Large intestine (tissue), 12 donors: ENCODE results near the gene SPANXN4. TPM values are rescaled to one million over a fixed set of nuclear protein-coding genes. Genes with fewer than 3 reads are reported as not detected.

Source experiments
- DNase-seq, 2 donors: peaks; one replicate each; pipeline versions ENCODE4 v3.0.0 to v3.0.0-alpha.2; 2013
- H3K27ac ChIP-seq: one replicate; pipeline ENCODE4 v1.5.1; 2013; ENCODE audit warnings: low read length
- H3K27me3 ChIP-seq: 2 replicates; pipeline ENCODE4 v1.6.1; 2013; ENCODE audit warnings: low read length; ENCODE audit not compliant: control insufficient read depth, insufficient read depth
- H3K36me3 ChIP-seq: 2 replicates; pipeline ENCODE4 v1.6.1; 2013; ENCODE audit warnings: low read length; ENCODE audit not compliant: control insufficient read depth, insufficient read depth
- H3K4me1 ChIP-seq: one replicate; pipeline ENCODE4 v1.6.1; 2013; ENCODE audit warnings: low read length; ENCODE audit not compliant: control insufficient read depth, insufficient read depth
- H3K4me3 ChIP-seq: one replicate; pipeline ENCODE4 v1.5.1; 2013; ENCODE audit warnings: low read length
- H3K9me3 ChIP-seq: one replicate; pipeline ENCODE4 v1.6.1; 2013; ENCODE audit warnings: mild to moderate bottlenecking, low read depth, low read length, moderate library complexity; ENCODE audit not compliant: control insufficient read depth
- WGBS: methylation state at CpG from one replicate; pipeline ENCODE4 v1.1.5; 2013; ENCODE audit warnings: low lambda C conversion rate; ENCODE audit not compliant: insufficient coverage; 5-methylcytosine and 5-hydroxymethylcytosine counted together
- long read RNA-seq, 11 donors: transcript quantifications; one replicate each; lab custom pipeline, GENCODE V29; 2026
- polyA plus RNA-seq: library from polyadenylated mRNA; unstranded; fragments of 120-200 nt; gene quantifications from one replicate; pipeline ENCODE4 v1.2.1, GENCODE V29; 2013

Gene SPANXN4
- polyA plus RNA-seq, result not detected
- long read RNA-seq, donor 1, result 0 reads
- long read RNA-seq, donor 2, result 0 reads
- long read RNA-seq, donor 3, result 0 reads
- long read RNA-seq, donor 4, result 0 reads
- long read RNA-seq, donor 5, result 0 reads
- long read RNA-seq, donor 6, result 0 reads
- long read RNA-seq, donor 7, result 0 reads
- long read RNA-seq, donor 8, result 0 reads
- long read RNA-seq, donor 9, result 0 reads
- long read RNA-seq, donor 10, result 0 reads
- long read RNA-seq, donor 11, result 0 reads

- no peak within 1 kb of the TSS for H3K4me3 ChIP-seq
- no peaks in the 10 kb centered on the region for H3K27me3 ChIP-seq
- H3K4me1 ChIP-seq, result no peaks in the 10 kb centered on the region
- H3K36me3 ChIP-seq, result no peaks in the 10 kb centered on the region
- DNase-seq, result no peak
- no peak within 1 kb of the TSS for H3K27ac ChIP-seq
- WGBS, result no CpG with 5 or more reads among the region's 2 CpGs
- no peaks in the 10 kb centered on the region for H3K9me3 ChIP-seq
These were observed at the start of gene SPANXN4 for GRCh38 chrX:143025628-143026027. Gene SPANXN4, plus strand, starts transcription at chrX:143025928. Its CDS starts 87 bp downstream, at chrX:143026015.

GRCh38 chrX:142977128-142977914 is 48.4 kb upstream of the SPANXN4 start:
- Histone ChIP-seq H3K4me3 (no peak overlapping the region), H3K4me1 (no peaks in the 10 kb centered on the region), H3K9me3 (no peaks in the 10 kb centered on the region), H3K27ac (no peak overlapping the region), H3K36me3 (no peaks in the 10 kb centered on the region), H3K27me3 (no peaks in the 10 kb centered on the region)
- no CpG with 5 or more reads among the region's 6 CpGs for WGBS
- DNase-seq, result no peak

- Histone ChIP-seq H3K9me3 (no peaks in the 10 kb centered on the region), H3K27me3 (no peaks in the 10 kb centered on the region), H3K36me3 (no peaks in the 10 kb centered on the region), H3K4me1 (no peaks in the 10 kb centered on the region), H3K4me3 (no peak overlapping the region), H3K27ac (no peak overlapping the region)
- 57% methylated on average over 2 of the region's 4 CpGs for WGBS
- no peak for DNase-seq
These were observed 47.5 kb upstream of the SPANXN4 start for GRCh38 chrX:142978130-142978684.

GRCh38 chrX:142982679-142983078 is 43.0 kb upstream of the SPANXN4 start:
- no peak overlapping the region for H3K27ac ChIP-seq
- H3K4me1 ChIP-seq, result no peaks in the 10 kb centered on the region
- no peaks in the 10 kb centered on the region for H3K27me3 ChIP-seq
- no peaks in the 10 kb centered on the region for H3K36me3 ChIP-seq
- DNase-seq, result no peak
- WGBS, result 40% methylated on average over 1 of the region's 2 CpGs
- H3K9me3 ChIP-seq, result no peaks in the 10 kb centered on the region
- H3K4me3 ChIP-seq, result no peak overlapping the region

GRCh38 chrX:142994988-142995387 is 30.7 kb upstream of the SPANXN4 start:
- no CpG with 5 or more reads among the region's 2 CpGs for WGBS
- H3K4me1 ChIP-seq, result no peaks in the 10 kb centered on the region
- no peak overlapping the region for H3K27ac ChIP-seq
- no peaks in the 10 kb centered on the region for H3K36me3 ChIP-seq
- H3K4me3 ChIP-seq, result no peak overlapping the region
- DNase-seq, result peak; percentile 16 to 39
- H3K27me3 ChIP-seq, result no peaks in the 10 kb centered on the region
- no peaks in the 10 kb centered on the region for H3K9me3 ChIP-seq

- no peak overlapping the region for H3K4me3 ChIP-seq
- no peaks in the 10 kb centered on the region for H3K9me3 ChIP-seq
- no CpG with 5 or more reads among the region's 8 CpGs for WGBS
- no peaks in the 10 kb centered on the region for H3K36me3 ChIP-seq
- no peaks in the 10 kb centered on the region for H3K4me1 ChIP-seq
- no peak for DNase-seq
- H3K27ac ChIP-seq, result no peak overlapping the region
- no peaks in the 10 kb centered on the region for H3K27me3 ChIP-seq
These were observed 27.1 kb upstream of the SPANXN4 start for GRCh38 chrX:142998447-142999198.

GRCh38 chrX:142999199-142999701 is 26.5 kb upstream of the SPANXN4 start:
- DNase-seq, result peak in 1 of 2 donors; percentile 2
- no peaks in the 10 kb centered on the region for H3K4me1 ChIP-seq
- no CpG with 5 or more reads among the region's 6 CpGs for WGBS
- H3K27ac ChIP-seq, result no peak overlapping the region
- no peaks in the 10 kb centered on the region for H3K36me3 ChIP-seq
- no peaks in the 10 kb centered on the region for H3K9me3 ChIP-seq
- H3K27me3 ChIP-seq, result no peaks in the 10 kb centered on the region
- no peak overlapping the region for H3K4me3 ChIP-seq

GRCh38 chrX:143002206-143002605 is 23.5 kb upstream of the SPANXN4 start:
- 100% methylated on average over 1 of the region's 2 CpGs for WGBS
- H3K27ac ChIP-seq, result no peak overlapping the region
- no peaks in the 10 kb centered on the region for H3K36me3 ChIP-seq
- no peaks in the 10 kb centered on the region for H3K27me3 ChIP-seq
- H3K4me1 ChIP-seq, result no peaks in the 10 kb centered on the region
- no peak for DNase-seq
- no peaks in the 10 kb centered on the region for H3K9me3 ChIP-seq
- no peak overlapping the region for H3K4me3 ChIP-seq

GRCh38 chrX:143017272-143017671 is 8.5 kb upstream of the SPANXN4 start:
- WGBS, result no CpG with 5 or more reads among the region's 2 CpGs
- Histone ChIP-seq H3K27me3 (no peaks in the 10 kb centered on the region), H3K36me3 (no peaks in the 10 kb centered on the region), H3K27ac (no peak overlapping the region), H3K4me1 (no peaks in the 10 kb centered on the region), H3K9me3 (no peaks in the 10 kb centered on the region), H3K4me3 (no peak overlapping the region)
- DNase-seq, result no peak

GRCh38 chrX:143027275-143027674 is 1.5 kb downstream of the SPANXN4 start:
- no peak overlapping the region for H3K4me3 ChIP-seq
- WGBS, result 50% methylated on average over 1 of the region's 6 CpGs
- no peaks in the 10 kb centered on the region for H3K36me3 ChIP-seq
- no peaks in the 10 kb centered on the region for H3K9me3 ChIP-seq
- no peaks in the 10 kb centered on the region for H3K27me3 ChIP-seq
- no peak for DNase-seq
- H3K27ac ChIP-seq, result no peak overlapping the region
- no peaks in the 10 kb centered on the region for H3K4me1 ChIP-seq
